22Rv1 (cell line): ENCODE measurements around the gene SLC17A3.

Experiments
- CTCF ChIP-seq: fragments of 450-650 bp; IDR thresholded peaks from 2 replicates; pipeline ENCODE4 v1.5.1; 2017; ENCODE audit warnings: mild to moderate bottlenecking
- ZFX ChIP-seq: fragments of 450-650 bp; IDR thresholded peaks from 2 replicates; pipeline ENCODE4 v1.6.1; 2017; ENCODE audit warnings: antibody characterized with exemption, borderline replicate concordance

GRCh38 chr6:25919657-25920056 lies 45.6 kb upstream of the SLC17A3 start:
- TF ChIP-seq CTCF (no peak), ZFX (no peak)
